ENCODE results near the gene VASH1.
A peak's percentile ranks its signal among the peaks of the same experiment; 100 is the strongest.

Gene VASH1

DNA sequence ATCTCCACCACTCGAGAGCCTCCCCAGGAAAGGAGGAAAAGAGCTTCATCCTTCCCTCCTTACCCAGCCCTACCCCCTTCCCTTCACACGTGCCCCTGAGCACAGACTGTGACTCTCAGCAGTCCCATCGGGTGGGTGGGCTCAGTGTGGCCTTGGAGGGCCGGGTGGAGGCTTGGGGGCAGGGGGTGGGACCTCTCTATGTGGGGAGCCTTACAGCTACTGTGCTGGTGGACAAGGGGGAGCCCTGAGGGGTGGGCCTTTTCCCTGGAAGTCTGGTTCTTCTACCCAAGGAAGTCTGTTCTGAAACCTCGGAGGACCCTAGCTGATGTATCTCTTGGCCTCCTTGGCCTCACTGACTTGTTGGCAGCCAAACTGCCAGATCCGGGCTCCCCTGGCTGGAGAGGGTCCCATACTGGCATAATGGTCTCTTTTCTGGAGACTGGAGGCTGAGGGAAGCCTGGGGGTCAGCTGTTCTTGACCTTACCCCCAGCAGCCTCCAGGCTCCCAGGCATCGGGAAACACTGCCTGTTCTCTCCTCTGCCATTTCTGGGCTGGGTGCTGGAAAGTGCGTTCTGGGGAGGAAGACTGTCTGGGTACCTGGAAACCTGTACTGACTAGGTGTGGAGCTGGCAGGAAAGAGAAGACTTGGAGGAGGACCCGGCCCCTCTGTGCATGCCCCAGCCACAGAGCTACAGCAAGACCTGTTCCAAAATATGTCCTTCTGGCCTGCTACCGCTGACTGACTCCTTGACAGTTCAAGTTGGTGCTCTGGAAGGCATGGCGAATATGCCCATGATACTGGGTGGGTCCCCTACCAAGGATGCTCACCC is 7.6 kb downstream of the VASH1 start:
- H3K4me3 ChIP-seq (ENCODE audit: low read depth, low read length) = no peak overlapping the region
- DNase-seq (ENCODE audit: low read depth) = no peak

DNA sequence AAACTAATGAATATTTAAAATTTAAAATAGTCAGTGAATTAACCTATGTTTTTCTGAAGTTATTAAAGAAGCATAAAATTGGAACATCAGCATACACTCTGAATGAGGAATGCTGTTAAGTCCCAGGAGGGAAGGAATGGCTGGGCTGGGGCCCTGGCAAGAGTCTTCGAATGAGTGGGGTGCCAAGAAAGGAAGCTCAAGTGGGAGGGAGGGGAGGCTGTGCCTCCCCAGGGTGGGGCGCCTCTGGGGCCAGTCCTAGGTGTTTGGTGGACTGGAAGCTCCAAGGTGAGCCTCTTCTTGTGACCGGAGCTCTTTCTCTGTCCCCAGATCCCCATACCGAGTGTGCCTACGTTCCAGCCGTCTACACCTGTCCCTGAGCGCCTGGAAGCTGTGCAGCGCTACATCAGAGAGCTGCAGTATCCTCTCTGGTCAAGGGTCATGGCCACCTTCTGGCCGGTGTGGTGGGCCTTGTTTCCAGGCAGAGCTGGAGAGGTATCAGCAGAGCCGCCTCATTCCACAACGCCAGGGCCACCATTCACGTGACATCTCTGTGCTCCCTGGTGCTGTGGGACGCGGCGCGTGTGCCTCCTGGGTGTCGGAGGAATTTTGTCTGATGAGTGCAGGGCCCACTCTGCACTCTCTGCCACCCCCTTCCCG is 8.5 kb downstream of the VASH1 start:
- DNase-seq (ENCODE audit: low read depth) = no peak
- no peak overlapping the region for H3K4me3 ChIP-seq (ENCODE audit: low read depth, low read length)

GRCh38 chr14:76770521-76771436 is 9.5 kb downstream of the VASH1 start:
- no peak overlapping the region for H3K4me3 ChIP-seq (ENCODE audit: low read depth, low read length)
- no peak for DNase-seq (ENCODE audit: low read depth)

DNA sequence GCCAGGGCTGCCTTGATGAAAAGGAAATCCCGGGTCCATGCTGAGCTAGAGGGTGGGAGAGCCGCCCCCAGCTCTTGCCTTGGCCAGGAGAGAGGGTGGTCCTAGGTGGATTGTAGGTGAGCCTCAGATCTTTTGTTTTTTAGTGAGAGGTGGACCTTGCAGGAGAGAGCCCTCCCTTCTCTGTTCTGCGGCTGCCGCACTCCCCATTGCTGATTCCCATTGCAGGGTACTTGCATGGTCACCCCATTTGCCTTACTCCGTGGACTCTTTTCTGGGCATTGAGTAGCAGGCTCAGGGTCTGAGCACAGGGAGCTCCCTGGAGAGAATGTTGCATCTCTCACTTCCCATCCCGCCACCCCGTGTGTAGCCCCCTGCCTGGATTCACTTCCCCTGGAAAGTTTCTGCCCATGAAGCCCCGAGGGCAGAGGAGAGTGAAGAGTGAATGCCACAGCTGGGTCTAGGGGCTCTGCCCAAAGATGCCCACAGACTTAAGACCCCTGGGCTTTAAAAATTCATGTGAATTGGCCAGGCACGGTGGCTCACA is 10.2 kb downstream of the VASH1 start:
- no peak for DNase-seq (ENCODE audit: low read depth)
- H3K4me3 ChIP-seq (ENCODE audit: low read depth, low read length) = no peak overlapping the region

- no peak overlapping the region for H3K4me3 ChIP-seq (ENCODE audit: low read depth, low read length)
- peak; percentile 60 for DNase-seq (ENCODE audit: low read depth)
These were observed 11.3 kb downstream of the VASH1 start for GRCh38 chr14:76772300-76773187.

- H3K4me3 ChIP-seq (ENCODE audit: low read depth, low read length) = no peak overlapping the region
- DNase-seq (ENCODE audit: low read depth) = peak; percentile 73
These were observed 12.1 kb downstream of the VASH1 start for GRCh38 chr14:76773188-76773885.

- no peak for DNase-seq (ENCODE audit: low read depth)
- H3K4me3 ChIP-seq (ENCODE audit: low read depth, low read length) = no peak overlapping the region
These were observed 12.9 kb downstream of the VASH1 start for GRCh38 chr14:76773956-76774820.

DNA sequence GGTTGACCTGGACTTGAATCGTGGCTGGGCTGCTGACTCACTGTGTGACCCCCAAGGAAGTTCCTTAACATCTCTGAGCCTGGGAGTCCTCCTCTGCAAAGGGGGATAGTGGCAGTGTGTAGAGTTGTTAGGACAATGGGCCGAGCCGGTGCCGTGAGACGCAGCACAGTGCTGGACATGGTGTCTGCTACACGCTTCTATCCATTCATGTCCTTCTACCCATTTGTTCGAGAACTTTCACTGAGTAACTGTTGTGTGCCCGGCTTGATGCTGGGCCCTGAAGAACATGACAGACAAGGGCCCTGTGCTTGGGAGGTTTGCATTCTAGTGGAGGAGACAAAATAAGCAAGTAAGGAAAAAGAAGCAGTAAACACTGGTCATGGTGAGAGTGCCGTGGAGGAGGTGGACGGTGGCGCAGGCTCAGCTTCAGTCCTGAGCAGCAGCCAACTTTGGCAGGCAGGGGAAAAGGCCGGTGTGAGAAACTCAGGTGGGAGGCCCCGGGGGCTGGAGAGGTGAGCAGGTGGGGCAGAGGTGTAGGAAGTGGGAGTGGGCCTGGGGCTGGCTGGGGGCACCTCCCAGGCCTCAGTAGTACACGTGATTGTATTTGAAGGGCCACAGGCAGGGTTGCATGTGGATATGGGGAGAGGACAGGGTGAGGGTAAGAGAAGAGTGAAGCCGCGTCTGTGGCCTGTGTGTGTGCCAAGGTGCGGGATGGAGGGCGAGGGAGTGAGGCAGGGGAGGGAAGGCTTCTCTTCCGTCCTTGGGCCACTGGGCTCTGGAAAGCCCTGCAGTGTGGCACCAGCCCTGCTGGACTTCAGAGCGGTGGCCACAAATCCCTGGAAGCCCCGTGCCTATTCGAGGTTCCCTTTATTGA is 13.8 kb downstream of the VASH1 start:
- no peak for DNase-seq (ENCODE audit: low read depth)
- no peak overlapping the region for H3K4me3 ChIP-seq (ENCODE audit: low read depth, low read length)

GRCh38 chr14:76775695-76776427 is 14.6 kb downstream of the VASH1 start:
- no peak overlapping the region for H3K4me3 ChIP-seq (ENCODE audit: low read depth, low read length)
- no peak for DNase-seq (ENCODE audit: low read depth)

DNA sequence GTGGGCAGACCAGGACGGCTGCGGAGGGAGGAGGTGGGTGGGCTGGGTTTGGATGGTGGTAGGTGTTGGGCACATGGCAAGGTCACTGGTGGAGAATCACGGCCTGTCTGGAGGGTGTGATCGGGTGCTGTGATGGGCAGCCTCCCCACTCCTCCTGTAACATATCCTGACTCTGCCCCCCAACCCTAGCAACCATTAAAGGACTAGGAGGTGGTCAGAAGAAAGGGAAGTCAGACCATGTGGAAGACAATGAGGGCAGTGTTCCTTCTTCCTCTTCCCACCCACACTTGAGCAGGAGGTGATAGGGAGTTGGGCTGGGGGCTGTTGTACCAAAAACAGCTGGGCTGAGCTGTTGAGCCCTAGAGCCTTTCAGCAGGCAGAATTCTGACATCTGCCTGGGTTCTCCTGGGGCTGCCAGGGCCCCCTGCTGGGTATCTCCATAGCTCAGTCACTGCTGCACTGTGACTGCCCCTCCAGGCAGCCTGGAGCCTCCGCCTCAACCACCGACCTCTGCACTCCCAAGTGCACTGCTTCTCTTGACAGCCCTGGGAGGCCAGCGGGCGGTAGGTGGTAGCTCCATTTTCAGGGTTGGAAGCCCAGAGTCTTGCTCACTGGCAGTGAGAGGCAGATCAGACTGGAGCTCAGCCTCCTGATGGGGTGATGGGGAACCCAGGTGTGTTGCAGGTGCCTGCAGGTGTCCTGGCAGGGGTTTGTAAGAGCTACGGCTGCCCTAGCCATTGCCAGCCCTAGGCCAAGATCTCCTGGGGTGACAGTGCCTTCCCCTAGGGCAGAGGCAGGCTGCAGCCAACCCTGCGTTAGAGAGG is 15.4 kb downstream of the VASH1 start:
- no peak for DNase-seq (ENCODE audit: low read depth)

GRCh38 chr14:76777721-76778120 is 16.5 kb downstream of the VASH1 start:
- DNase-seq (ENCODE audit: low read depth) = no peak

More for the DNA sequence above, 15.4 kb downstream of the VASH1 start:
- H3K4me3 ChIP-seq (ENCODE audit: low read depth, low read length) = no peak overlapping the region

DNA sequence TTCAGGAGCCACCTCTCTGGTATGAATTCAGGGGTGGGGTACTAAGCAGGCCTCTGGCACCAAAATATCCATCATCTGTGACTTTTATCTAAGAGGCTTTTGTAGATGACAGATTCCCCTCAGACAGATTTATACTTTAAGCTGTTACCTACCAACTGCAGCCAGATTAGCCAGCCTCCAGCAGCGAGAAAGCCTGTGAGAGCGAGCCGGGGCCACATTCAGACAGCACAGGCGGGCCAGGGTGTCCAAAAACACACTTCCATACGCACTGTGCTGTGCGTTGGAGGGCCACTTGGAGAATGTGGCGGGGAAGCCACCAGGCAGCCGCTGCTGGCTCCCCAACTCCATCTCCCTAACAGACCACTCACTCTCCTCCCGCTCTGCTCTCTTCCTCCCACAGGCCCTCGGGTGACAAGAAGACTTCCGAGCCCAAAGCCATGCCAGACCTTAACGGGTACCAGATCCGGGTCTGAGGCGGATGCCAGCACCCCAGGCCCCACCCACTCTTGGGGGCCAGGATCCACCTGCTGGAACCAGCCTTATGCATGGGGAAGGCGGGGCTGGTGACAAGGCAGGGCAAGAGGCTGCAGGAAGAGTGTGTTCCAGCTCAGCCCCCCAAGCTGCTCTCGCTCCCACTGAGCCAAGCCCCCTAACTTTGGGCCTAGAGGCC is 17.4 kb downstream of the VASH1 start:
- DNase-seq (ENCODE audit: low read depth) = no peak
- no peak overlapping the region for H3K4me3 ChIP-seq (ENCODE audit: low read depth, low read length)

More at GRCh38 chr14:76777721-76778120, 16.5 kb downstream of the VASH1 start:
- no peak overlapping the region for H3K4me3 ChIP-seq (ENCODE audit: low read depth, low read length)

GRCh38 chr14:76779221-76780057 is 18.2 kb downstream of the VASH1 start:
- no peak overlapping the region for H3K4me3 ChIP-seq (ENCODE audit: low read depth, low read length)
- no peak for DNase-seq (ENCODE audit: low read depth)

- no peak for DNase-seq (ENCODE audit: low read depth)
- H3K4me3 ChIP-seq (ENCODE audit: low read depth, low read length) = no peak overlapping the region
These were observed 18.7 kb downstream of the VASH1 start for GRCh38 chr14:76780058-76780345.

Measured in skeletal muscle cell (primary cell).